HepG2 (cell line): Measurements from ENCODE around the gene C9orf40. TPM values are rescaled to one million over a fixed set of nuclear protein-coding genes. Genes with fewer than 3 reads are reported as not detected.

Experiments used
- ARNTL ChIP-seq: sonication (generic); formaldehyde crosslinking; IDR thresholded peaks from 2 replicates; pipeline ENCODE4 v1.4.0; 2020; ENCODE audit warnings: mild to moderate bottlenecking, missing genetic modification reagents
- HMGA1 ChIP-seq: sonication (generic); formaldehyde crosslinking; conservative IDR thresholded peaks from 2 replicates; pipeline ENCODE4 v1.4.0; 2020; ENCODE audit warnings: missing genetic modification reagents
- MAFK ChIP-seq, 2 experiments: IDR thresholded peaks in 1 of 2; conservative IDR thresholded peaks in 1 of 2; 2 replicates each; pipeline ENCODE4 v1.6.1; 2011; ENCODE audit warnings: improper control_type of control experiment in 2 of 2, low read length in 2 of 2
- MBNL3 ChIP-seq: fragments of 250-450 bp; sonication (Bioruptor Pico); conservative IDR thresholded peaks from 2 replicates; pipeline ENCODE4 v1.8.0; 2022; ENCODE audit warnings: mild to moderate bottlenecking, inconsistent platforms
- MEIS1 ChIP-seq: sonication (generic); formaldehyde crosslinking; IDR thresholded peaks from 2 replicates; pipeline ENCODE4 v1.9.0; 2021; ENCODE audit warnings: mild to moderate bottlenecking, missing genetic modification reagents, moderate library complexity, borderline replicate concordance
- MTA1 ChIP-seq: sonication (generic); formaldehyde crosslinking; IDR thresholded peaks from 2 replicates; pipeline ENCODE4 v1.4.0; 2020; ENCODE audit warnings: missing genetic modification reagents, mild to moderate bottlenecking, borderline replicate concordance
- PHF20 ChIP-seq: sonication (generic); formaldehyde crosslinking; IDR thresholded peaks from 2 replicates; pipeline ENCODE4 v1.5.0; 2020; ENCODE audit warnings: mild to moderate bottlenecking, missing genetic modification reagents
- SMARCC2 ChIP-seq: fragments of 450-650 bp; IDR thresholded peaks from 2 replicates; pipeline ENCODE4 v1.6.1; 2017; ENCODE audit warnings: antibody characterized with exemption, mild to moderate bottlenecking
- ZNF101 ChIP-seq: sonication (generic); formaldehyde crosslinking; IDR thresholded peaks from 2 replicates; pipeline ENCODE4 v1.4.0; 2020; ENCODE audit warnings: mild to moderate bottlenecking, low read depth, missing genetic modification reagents, borderline replicate concordance
- ZNF407 ChIP-seq: sonication (generic); formaldehyde crosslinking; IDR thresholded peaks from one replicate; pipeline ENCODE4 v1.5.1; 2020; ENCODE audit warnings: mild to moderate bottlenecking, missing genetic modification reagents; ENCODE audit errors: not compliant biosample characterization
- ZNF547 ChIP-seq: sonication (generic); formaldehyde crosslinking; IDR thresholded peaks from 2 replicates; pipeline ENCODE4 v1.5.1; 2020; ENCODE audit warnings: mild to moderate bottlenecking, missing genetic modification reagents
- ZNF646 ChIP-seq: sonication (generic); formaldehyde crosslinking; IDR thresholded peaks from 2 replicates; pipeline ENCODE4 v1.9.0; 2021; ENCODE audit warnings: mild to moderate bottlenecking, missing genetic modification reagents
- ZNF850 ChIP-seq: sonication (generic); formaldehyde crosslinking; conservative IDR thresholded peaks from 2 replicates; pipeline ENCODE4 v1.9.0; 2021; ENCODE audit warnings: mild to moderate bottlenecking, missing genetic modification reagents
- polyA plus RNA-seq, 8 experiments: library from polyadenylated mRNA; depleted of rRNA in 3 of 8; stranded (reverse) in 7 of 8; unstranded in 1 of 8; fragments of >200 nt; fragmentation: Illumina TruSeq in 4 of 8; extraction: Trizol in 4 of 8; gene quantifications; 2 replicates each; pipeline versions ENCODE4 v1.2.1 to v1.2.3, GENCODE V29; 2011 to 2016; ENCODE audit warnings: low read depth in 4 of 8, missing spikeins in 1 of 8, mixed read lengths in 1 of 8; ENCODE audit not compliant: insufficient read depth in 1 of 8
- total RNA-seq, 5 experiments: library from RNA; depleted of rRNA; stranded (reverse); fragments of >200 nt; fragmentation: Illumina TruSeq; extraction: Trizol; gene quantifications; 2 replicates each; pipeline ENCODE4 v1.2.3, GENCODE V29; 2016; ENCODE audit warnings: low read depth in 1 of 5

The C9orf40 gene
- total and polyA plus RNA-seq, 2 of the 13 experiments (the other 11 are each of a cell fraction or from before 2014, with no cell fraction given) = 3.0 to 13.5 TPM

- TF ChIP-seq MBNL3 (CRISPR knock-in tag) (no peak), ZNF850 (no peak), MEIS1 (CRISPR knock-in tag) (peak; percentile 76; the same call in 1 of the 2 replicates), ZNF547 (CRISPR knock-in tag) (peak; percentile 97), ZNF101 (CRISPR knock-in tag) (0 out of 2 replicates have a peak, but pooled peaks have one; percentile 25), SMARCC2 (no peak), HMGA1 (CRISPR knock-in tag) (no peak), MAFK (conservative IDR thresholded peaks at IDR 0.05 in 1 of 2, IDR thresholded peaks at IDR 0.05 in 1 of 2; ENCODE audit: low read length in 2 of 2) (no peak), ZNF646 (CRISPR knock-in tag) (no peak; the same call in 1 of the 2 replicates), PHF20 (CRISPR knock-in tag) (peak; percentile 70), ARNTL (CRISPR knock-in tag) (peak; percentile 66; the same call in 1 of the 2 replicates), ZNF407 (CRISPR knock-in tag) (peak; percentile 99), MTA1 (CRISPR knock-in tag) (peak; percentile 80; the same call in 1 of the 2 replicates)
Measured at GRCh38 chr9:74952201-74953151, at the start of gene C9orf40 (continued).
